H1 (cell line): ENCODE results near the gene DMAC1. TPM values are rescaled to one million over a fixed set of nuclear protein-coding genes. Genes with fewer than 3 reads are reported as not detected.

Experiments
- CTCF ChIP-seq, 3 experiments: IDR thresholded peaks; 1 replicate in 2 of 3; 2 replicates in 1 of 3; pipeline versions ENCODE4 v1.5.1 to v1.6.1; 2011; ENCODE audit warnings: low read length in 3 of 3, mild to moderate bottlenecking in 3 of 3, inconsistent platforms in 2 of 3, low read depth in 1 of 3, moderate library complexity in 1 of 3; ENCODE audit not compliant: insufficient read depth in 1 of 3; ENCODE audit errors: control extremely low read depth in 1 of 3
- EZH2 ChIP-seq: fragments of 200-600 bp; sonication (generic); IDR thresholded peaks from 2 replicates; pipeline ENCODE4 v1.7.1; 2012; ENCODE audit warnings: low read depth, mild to moderate bottlenecking, moderate library complexity, low read length, inconsistent platforms; ENCODE audit not compliant: severe bottlenecking
- JUN ChIP-seq: IDR thresholded peaks from 2 replicates; pipeline ENCODE4 v1.6.1; 2011; ENCODE audit warnings: low read depth, mild to moderate bottlenecking, improper control_type of control experiment, low read length
- NRF1 ChIP-seq: IDR thresholded peaks from 2 replicates; pipeline ENCODE4 v1.6.1; 2011; ENCODE audit warnings: mild to moderate bottlenecking, low read depth, low read length, improper control_type of control experiment
- RFX5 ChIP-seq: IDR thresholded peaks from 2 replicates; pipeline ENCODE4 v1.6.1; 2011; ENCODE audit warnings: low read depth, low read length, improper control_type of control experiment, borderline replicate concordance
- polyA plus RNA-seq, 7 experiments: library from polyadenylated mRNA; depleted of rRNA in 3 of 7; stranded (reverse) in 5 of 7; unstranded in 2 of 7; fragments of >200 nt in 5 of 7; fragments of 200-250 nt in 2 of 7; gene quantifications; 1 replicate in 5 of 7; 2 replicates in 1 of 7; 4 replicates in 1 of 7; pipeline versions ENCODE4 v1.2.1 to v1.2.3, GENCODE V29; 2011 to 2013; ENCODE audit warnings: missing spikeins in 2 of 7, mixed read lengths in 2 of 7
- total RNA-seq: library from RNA; stranded (reverse); fragmentation: NEBNext Ultra II Directional; extraction: Animal tissue kit (Norgen Biotek cat#: 25700); gene quantifications from 2 replicates; pipeline ENCODE4 v1.2.1, GENCODE V29; 2021

DMAC1 gene
- total and polyA plus RNA-seq, 2 of the 8 experiments (the other 6 are each of a cell fraction or from before 2014, with no cell fraction given): 30.4 to 89.4 TPM

- no peak for TF ChIP-seq CTCF (IDR thresholded peaks at IDR 0.05; ENCODE audit: control extremely low read depth in 1 of 3, insufficient read depth in 1 of 3, low read depth in 1 of 3, low read length in 3 of 3)
- TF ChIP-seq RFX5: no peak
- TF ChIP-seq JUN: no peak
- TF ChIP-seq EZH2: no peak
- no peak for TF ChIP-seq NRF1
Observed at GRCh38 chr9:7780261-7780988, 19.2 kb downstream of the DMAC1 start (continued).
